ENCODE data around the gene GAREM1. TPM values are rescaled to one million over a fixed set of nuclear protein-coding genes. Genes with fewer than 3 reads are reported as not detected.

GAREM1 gene
- total RNA-seq, 1 experiment from 2014 or later, result 7.0 TPM

GRCh38 chr18:32470714-32471633 lies at the start of gene GAREM1 (continued):
- TF ChIP-seq, protein P1, sequence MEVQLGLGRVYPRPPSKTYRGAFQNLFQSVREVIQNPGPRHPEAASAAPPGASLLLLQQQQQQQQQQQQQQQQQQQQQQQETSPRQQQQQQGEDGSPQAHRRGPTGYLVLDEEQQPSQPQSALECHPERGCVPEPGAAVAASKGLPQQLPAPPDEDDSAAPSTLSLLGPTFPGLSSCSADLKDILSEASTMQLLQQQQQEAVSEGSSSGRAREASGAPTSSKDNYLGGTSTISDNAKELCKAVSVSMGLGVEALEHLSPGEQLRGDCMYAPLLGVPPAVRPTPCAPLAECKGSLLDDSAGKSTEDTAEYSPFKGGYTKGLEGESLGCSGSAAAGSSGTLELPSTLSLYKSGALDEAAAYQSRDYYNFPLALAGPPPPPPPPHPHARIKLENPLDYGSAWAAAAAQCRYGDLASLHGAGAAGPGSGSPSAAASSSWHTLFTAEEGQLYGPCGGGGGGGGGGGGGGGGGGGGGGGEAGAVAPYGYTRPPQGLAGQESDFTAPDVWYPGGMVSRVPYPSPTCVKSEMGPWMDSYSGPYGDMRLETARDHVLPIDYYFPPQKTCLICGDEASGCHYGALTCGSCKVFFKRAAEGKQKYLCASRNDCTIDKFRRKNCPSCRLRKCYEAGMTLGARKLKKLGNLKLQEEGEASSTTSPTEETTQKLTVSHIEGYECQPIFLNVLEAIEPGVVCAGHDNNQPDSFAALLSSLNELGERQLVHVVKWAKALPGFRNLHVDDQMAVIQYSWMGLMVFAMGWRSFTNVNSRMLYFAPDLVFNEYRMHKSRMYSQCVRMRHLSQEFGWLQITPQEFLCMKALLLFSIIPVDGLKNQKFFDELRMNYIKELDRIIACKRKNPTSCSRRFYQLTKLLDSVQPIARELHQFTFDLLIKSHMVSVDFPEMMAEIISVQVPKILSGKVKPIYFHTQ (CRISPR knock-in tag; IDR thresholded peaks at IDR 0.05), result no peak
- TF ChIP-seq ETV6 (CRISPR knock-in tag; IDR thresholded peaks at IDR 0.05), result no peak
- TF ChIP-seq, protein P2, sequence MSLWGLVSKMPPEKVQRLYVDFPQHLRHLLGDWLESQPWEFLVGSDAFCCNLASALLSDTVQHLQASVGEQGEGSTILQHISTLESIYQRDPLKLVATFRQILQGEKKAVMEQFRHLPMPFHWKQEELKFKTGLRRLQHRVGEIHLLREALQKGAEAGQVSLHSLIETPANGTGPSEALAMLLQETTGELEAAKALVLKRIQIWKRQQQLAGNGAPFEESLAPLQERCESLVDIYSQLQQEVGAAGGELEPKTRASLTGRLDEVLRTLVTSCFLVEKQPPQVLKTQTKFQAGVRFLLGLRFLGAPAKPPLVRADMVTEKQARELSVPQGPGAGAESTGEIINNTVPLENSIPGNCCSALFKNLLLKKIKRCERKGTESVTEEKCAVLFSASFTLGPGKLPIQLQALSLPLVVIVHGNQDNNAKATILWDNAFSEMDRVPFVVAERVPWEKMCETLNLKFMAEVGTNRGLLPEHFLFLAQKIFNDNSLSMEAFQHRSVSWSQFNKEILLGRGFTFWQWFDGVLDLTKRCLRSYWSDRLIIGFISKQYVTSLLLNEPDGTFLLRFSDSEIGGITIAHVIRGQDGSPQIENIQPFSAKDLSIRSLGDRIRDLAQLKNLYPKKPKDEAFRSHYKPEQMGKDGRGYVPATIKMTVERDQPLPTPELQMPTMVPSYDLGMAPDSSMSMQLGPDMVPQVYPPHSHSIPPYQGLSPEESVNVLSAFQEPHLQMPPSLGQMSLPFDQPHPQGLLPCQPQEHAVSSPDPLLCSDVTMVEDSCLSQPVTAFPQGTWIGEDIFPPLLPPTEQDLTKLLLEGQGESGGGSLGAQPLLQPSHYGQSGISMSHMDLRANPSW (CRISPR knock-in tag; conservative IDR thresholded peaks at IDR 0.05; ENCODE audit: low read depth), result no peak
- peak; percentile 40; the same call in 1 of the 2 replicates for TF ChIP-seq TEAD1 (CRISPR knock-in tag; IDR thresholded peaks at IDR 0.05)
- no peak for TF ChIP-seq ZNF219 (CRISPR knock-in tag; IDR thresholded peaks at IDR 0.05; ENCODE audit: borderline replicate concordance)
- TF ChIP-seq CREM (CRISPR knock-in tag; IDR thresholded peaks at IDR 0.05), result no peak
- no peak for TF ChIP-seq JAZF1 (CRISPR knock-in tag; IDR thresholded peaks at IDR 0.05)
- no peak for TF ChIP-seq ZMAT4 (CRISPR knock-in tag; IDR thresholded peaks at IDR 0.05)
- TF ChIP-seq, protein P3, sequence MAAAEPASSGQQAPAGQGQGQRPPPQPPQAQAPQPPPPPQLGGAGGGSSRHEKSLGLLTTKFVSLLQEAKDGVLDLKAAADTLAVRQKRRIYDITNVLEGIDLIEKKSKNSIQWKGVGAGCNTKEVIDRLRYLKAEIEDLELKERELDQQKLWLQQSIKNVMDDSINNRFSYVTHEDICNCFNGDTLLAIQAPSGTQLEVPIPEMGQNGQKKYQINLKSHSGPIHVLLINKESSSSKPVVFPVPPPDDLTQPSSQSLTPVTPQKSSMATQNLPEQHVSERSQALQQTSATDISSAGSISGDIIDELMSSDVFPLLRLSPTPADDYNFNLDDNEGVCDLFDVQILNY (CRISPR knock-in tag; IDR thresholded peaks at IDR 0.05), result peak; percentile 25; the same call in 1 of the 2 replicates
- TF ChIP-seq, protein P4, sequence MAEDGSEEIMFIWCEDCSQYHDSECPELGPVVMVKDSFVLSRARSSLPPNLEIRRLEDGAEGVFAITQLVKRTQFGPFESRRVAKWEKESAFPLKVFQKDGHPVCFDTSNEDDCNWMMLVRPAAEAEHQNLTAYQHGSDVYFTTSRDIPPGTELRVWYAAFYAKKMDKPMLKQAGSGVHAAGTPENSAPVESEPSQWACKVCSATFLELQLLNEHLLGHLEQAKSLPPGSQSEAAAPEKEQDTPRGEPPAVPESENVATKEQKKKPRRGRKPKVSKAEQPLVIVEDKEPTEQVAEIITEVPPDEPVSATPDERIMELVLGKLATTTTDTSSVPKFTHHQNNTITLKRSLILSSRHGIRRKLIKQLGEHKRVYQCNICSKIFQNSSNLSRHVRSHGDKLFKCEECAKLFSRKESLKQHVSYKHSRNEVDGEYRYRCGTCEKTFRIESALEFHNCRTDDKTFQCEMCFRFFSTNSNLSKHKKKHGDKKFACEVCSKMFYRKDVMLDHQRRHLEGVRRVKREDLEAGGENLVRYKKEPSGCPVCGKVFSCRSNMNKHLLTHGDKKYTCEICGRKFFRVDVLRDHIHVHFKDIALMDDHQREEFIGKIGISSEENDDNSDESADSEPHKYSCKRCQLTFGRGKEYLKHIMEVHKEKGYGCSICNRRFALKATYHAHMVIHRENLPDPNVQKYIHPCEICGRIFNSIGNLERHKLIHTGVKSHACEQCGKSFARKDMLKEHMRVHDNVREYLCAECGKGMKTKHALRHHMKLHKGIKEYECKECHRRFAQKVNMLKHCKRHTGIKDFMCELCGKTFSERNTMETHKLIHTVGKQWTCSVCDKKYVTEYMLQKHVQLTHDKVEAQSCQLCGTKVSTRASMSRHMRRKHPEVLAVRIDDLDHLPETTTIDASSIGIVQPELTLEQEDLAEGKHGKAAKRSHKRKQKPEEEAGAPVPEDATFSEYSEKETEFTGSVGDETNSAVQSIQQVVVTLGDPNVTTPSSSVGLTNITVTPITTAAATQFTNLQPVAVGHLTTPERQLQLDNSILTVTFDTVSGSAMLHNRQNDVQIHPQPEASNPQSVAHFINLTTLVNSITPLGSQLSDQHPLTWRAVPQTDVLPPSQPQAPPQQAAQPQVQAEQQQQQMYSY (CRISPR knock-in tag; IDR thresholded peaks at IDR 0.05), result no peak
- TF ChIP-seq GABPB1 (CRISPR knock-in tag; IDR thresholded peaks at IDR 0.05), result no peak
- TF ChIP-seq MXD4 (CRISPR knock-in tag; IDR thresholded peaks at IDR 0.05; ENCODE audit: borderline replicate concordance), result no peak
- TF ChIP-seq, protein P5, sequence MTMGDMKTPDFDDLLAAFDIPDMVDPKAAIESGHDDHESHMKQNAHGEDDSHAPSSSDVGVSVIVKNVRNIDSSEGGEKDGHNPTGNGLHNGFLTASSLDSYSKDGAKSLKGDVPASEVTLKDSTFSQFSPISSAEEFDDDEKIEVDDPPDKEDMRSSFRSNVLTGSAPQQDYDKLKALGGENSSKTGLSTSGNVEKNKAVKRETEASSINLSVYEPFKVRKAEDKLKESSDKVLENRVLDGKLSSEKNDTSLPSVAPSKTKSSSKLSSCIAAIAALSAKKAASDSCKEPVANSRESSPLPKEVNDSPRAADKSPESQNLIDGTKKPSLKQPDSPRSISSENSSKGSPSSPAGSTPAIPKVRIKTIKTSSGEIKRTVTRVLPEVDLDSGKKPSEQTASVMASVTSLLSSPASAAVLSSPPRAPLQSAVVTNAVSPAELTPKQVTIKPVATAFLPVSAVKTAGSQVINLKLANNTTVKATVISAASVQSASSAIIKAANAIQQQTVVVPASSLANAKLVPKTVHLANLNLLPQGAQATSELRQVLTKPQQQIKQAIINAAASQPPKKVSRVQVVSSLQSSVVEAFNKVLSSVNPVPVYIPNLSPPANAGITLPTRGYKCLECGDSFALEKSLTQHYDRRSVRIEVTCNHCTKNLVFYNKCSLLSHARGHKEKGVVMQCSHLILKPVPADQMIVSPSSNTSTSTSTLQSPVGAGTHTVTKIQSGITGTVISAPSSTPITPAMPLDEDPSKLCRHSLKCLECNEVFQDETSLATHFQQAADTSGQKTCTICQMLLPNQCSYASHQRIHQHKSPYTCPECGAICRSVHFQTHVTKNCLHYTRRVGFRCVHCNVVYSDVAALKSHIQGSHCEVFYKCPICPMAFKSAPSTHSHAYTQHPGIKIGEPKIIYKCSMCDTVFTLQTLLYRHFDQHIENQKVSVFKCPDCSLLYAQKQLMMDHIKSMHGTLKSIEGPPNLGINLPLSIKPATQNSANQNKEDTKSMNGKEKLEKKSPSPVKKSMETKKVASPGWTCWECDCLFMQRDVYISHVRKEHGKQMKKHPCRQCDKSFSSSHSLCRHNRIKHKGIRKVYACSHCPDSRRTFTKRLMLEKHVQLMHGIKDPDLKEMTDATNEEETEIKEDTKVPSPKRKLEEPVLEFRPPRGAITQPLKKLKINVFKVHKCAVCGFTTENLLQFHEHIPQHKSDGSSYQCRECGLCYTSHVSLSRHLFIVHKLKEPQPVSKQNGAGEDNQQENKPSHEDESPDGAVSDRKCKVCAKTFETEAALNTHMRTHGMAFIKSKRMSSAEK (CRISPR knock-in tag; IDR thresholded peaks at IDR 0.05; ENCODE audit: borderline replicate concordance), result no peak
- TF ChIP-seq, protein P6, sequence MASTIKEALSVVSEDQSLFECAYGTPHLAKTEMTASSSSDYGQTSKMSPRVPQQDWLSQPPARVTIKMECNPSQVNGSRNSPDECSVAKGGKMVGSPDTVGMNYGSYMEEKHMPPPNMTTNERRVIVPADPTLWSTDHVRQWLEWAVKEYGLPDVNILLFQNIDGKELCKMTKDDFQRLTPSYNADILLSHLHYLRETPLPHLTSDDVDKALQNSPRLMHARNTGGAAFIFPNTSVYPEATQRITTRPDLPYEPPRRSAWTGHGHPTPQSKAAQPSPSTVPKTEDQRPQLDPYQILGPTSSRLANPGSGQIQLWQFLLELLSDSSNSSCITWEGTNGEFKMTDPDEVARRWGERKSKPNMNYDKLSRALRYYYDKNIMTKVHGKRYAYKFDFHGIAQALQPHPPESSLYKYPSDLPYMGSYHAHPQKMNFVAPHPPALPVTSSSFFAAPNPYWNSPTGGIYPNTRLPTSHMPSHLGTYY (CRISPR knock-in tag; IDR thresholded peaks at IDR 0.05), result no peak
- TF ChIP-seq, protein P7, sequence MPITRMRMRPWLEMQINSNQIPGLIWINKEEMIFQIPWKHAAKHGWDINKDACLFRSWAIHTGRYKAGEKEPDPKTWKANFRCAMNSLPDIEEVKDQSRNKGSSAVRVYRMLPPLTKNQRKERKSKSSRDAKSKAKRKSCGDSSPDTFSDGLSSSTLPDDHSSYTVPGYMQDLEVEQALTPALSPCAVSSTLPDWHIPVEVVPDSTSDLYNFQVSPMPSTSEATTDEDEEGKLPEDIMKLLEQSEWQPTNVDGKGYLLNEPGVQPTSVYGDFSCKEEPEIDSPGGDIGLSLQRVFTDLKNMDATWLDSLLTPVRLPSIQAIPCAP (CRISPR knock-in tag; IDR thresholded peaks at IDR 0.05), result no peak
- no peak for TF ChIP-seq SMAD3 (CRISPR knock-in tag; IDR thresholded peaks at IDR 0.05; ENCODE audit: borderline replicate concordance)
- TF ChIP-seq ZBTB21 (CRISPR knock-in tag; IDR thresholded peaks at IDR 0.05; ENCODE audit: borderline replicate concordance), result no peak
- no peak for TF ChIP-seq TCF7 (CRISPR knock-in tag; IDR thresholded peaks at IDR 0.05; ENCODE audit: low read depth)
- TF ChIP-seq MLX (CRISPR knock-in tag; IDR thresholded peaks at IDR 0.05), result no peak
